Stimulated activated CD4-positive, alpha-beta T cell treated with anti-CD3 and anti-CD28 coated beads, TNF-alpha, amount 100 ng/mL, for 4 hours (primary cell): ENCODE results near the gene CYLD.

Experiments
- DNase-seq, 3 experiments: peaks; one replicate each; pipeline ENCODE4 v3.0.0-alpha.2; 2020; ENCODE audit warnings: low read depth in 3 of 3

Gene CYLD

GRCh38 chr16:50845296-50845695 is 103.4 kb downstream of the CYLD start:
- DNase-seq = no peak

GRCh38 chr16:50846511-50846910 is 104.6 kb downstream of the CYLD start:
- DNase-seq = no peak

- DNase-seq = no peak
Measured at GRCh38 chr16:50847166-50847565, 105.3 kb downstream of the CYLD start.

GRCh38 chr16:50848755-50849514 is 107.0 kb downstream of the CYLD start:
- no peak for DNase-seq
